Naive B cell (primary cell): ENCODE measurements around the gene BRCA2. TPM values are rescaled to one million over a fixed set of nuclear protein-coding genes. Genes with fewer than 3 reads are reported as not detected.

Experiments
- ATAC-seq, 2 donors: fragments of 150-1000 bp; cut with Tn5 transposase; 2 replicates each; pipeline ENCODE4 v1.10.0; 2021; ENCODE audit warnings: low read depth in 2 of 2, mild to moderate bottlenecking in 2 of 2, moderate library complexity in 2 of 2
- DNase-seq: peaks from one replicate; pipeline ENCODE4 v3.0.0; 2022
- H3K27ac Mint-ChIP-seq, 6 donors: one replicate each; pipeline ENCODE4 v1.8.0; 2020 to 2022; ENCODE audit warnings: mild to moderate bottlenecking in 6 of 6, mixed read lengths in 6 of 6, moderate library complexity in 5 of 6, inconsistent platforms in 2 of 6
- H3K27me3 Mint-ChIP-seq, 3 donors: one replicate each; pipeline ENCODE4 v1.8.0; 2021 to 2022; ENCODE audit warnings: mixed read lengths in 3 of 3, mild to moderate bottlenecking in 1 of 3
- H3K36me3 Mint-ChIP-seq, 2 donors: one replicate each; pipeline ENCODE4 v1.8.0; 2020 to 2022; ENCODE audit warnings: mixed read lengths in 2 of 2, inconsistent platforms in 1 of 2, mild to moderate bottlenecking in 1 of 2
- H3K4me1 Mint-ChIP-seq, 3 donors: one replicate each; pipeline ENCODE4 v1.8.0; 2020 to 2022; ENCODE audit warnings: mixed read lengths in 3 of 3, inconsistent platforms in 1 of 3, mild to moderate bottlenecking in 1 of 3, moderate library complexity in 1 of 3
- H3K4me3 Mint-ChIP-seq, 8 donors: one replicate each; pipeline ENCODE4 v1.8.0; 2020 to 2022; ENCODE audit warnings: mild to moderate bottlenecking in 8 of 8, mixed read lengths in 8 of 8, moderate library complexity in 8 of 8, inconsistent platforms in 2 of 8
- H3K9me3 Mint-ChIP-seq, 7 donors: one replicate each; pipeline ENCODE4 v1.8.0; 2020 to 2022; ENCODE audit warnings: mixed read lengths in 7 of 7, mild to moderate bottlenecking in 5 of 7, inconsistent platforms in 2 of 7, moderate library complexity in 1 of 7
- polyA plus RNA-seq, 6 donors: library from polyadenylated mRNA; unstranded; fragments of 300-500 nt; fragmentation: Illumina TruSeq; gene quantifications; one replicate each; pipeline ENCODE4 v1.2.3, GENCODE V29; 2021; ENCODE audit warnings: low read depth in 6 of 6

BRCA2 gene, protein sequence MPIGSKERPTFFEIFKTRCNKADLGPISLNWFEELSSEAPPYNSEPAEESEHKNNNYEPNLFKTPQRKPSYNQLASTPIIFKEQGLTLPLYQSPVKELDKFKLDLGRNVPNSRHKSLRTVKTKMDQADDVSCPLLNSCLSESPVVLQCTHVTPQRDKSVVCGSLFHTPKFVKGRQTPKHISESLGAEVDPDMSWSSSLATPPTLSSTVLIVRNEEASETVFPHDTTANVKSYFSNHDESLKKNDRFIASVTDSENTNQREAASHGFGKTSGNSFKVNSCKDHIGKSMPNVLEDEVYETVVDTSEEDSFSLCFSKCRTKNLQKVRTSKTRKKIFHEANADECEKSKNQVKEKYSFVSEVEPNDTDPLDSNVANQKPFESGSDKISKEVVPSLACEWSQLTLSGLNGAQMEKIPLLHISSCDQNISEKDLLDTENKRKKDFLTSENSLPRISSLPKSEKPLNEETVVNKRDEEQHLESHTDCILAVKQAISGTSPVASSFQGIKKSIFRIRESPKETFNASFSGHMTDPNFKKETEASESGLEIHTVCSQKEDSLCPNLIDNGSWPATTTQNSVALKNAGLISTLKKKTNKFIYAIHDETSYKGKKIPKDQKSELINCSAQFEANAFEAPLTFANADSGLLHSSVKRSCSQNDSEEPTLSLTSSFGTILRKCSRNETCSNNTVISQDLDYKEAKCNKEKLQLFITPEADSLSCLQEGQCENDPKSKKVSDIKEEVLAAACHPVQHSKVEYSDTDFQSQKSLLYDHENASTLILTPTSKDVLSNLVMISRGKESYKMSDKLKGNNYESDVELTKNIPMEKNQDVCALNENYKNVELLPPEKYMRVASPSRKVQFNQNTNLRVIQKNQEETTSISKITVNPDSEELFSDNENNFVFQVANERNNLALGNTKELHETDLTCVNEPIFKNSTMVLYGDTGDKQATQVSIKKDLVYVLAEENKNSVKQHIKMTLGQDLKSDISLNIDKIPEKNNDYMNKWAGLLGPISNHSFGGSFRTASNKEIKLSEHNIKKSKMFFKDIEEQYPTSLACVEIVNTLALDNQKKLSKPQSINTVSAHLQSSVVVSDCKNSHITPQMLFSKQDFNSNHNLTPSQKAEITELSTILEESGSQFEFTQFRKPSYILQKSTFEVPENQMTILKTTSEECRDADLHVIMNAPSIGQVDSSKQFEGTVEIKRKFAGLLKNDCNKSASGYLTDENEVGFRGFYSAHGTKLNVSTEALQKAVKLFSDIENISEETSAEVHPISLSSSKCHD (N-terminal part only)
- polyA plus RNA-seq: 1 to 10 TPM; 2.9 to 6.6 (median 4.5) TPM

- ATAC-seq (peak; percentile 93), DNase-seq (peak; percentile 87)
- Mint-ChIP-seq H3K4me1 (peaks cover 0 to 21% (median 18%) of the 10 kb centered on the region in 3 donors), H3K27ac (peak within 1 kb of the TSS; percentile 100), H3K27me3 (no peaks in the 10 kb centered on the region), H3K4me3 (peak within 1 kb of the TSS; percentile 94 to 99 (median 96)), H3K9me3 (peaks cover 0 to 2% (median 0%) of the 10 kb centered on the region in 7 donors), H3K36me3 (peaks cover 0 to 7% of the 10 kb centered on the region in 2 donors)
Observed at GRCh38 chr13:32315238-32316027, at the start of gene BRCA2, which contains the start of gene ZAR1L. BRCA2 (plus strand) TSS chr13:32315508; CDS start chr13:32316461, 953 bp downstream. ZAR1L (minus strand) TSS chr13:32315363; CDS start chr13:32311925, 3,438 bp downstream.

- H3K4me3 Mint-ChIP-seq: no peak overlapping the region
- no peak for ATAC-seq
- no peak for DNase-seq
- peak overlapping the region in 1 of 6 donors; percentile 28 for H3K27ac Mint-ChIP-seq
- no peaks in the 10 kb centered on the region for H3K4me1 Mint-ChIP-seq
- no peaks in the 10 kb centered on the region for H3K27me3 Mint-ChIP-seq
- no peaks in the 10 kb centered on the region for H3K36me3 Mint-ChIP-seq
- H3K9me3 Mint-ChIP-seq: no peaks in the 10 kb centered on the region
Observed at GRCh38 chr13:32265726-32266125, 49.6 kb upstream of the BRCA2 start.

DNA sequence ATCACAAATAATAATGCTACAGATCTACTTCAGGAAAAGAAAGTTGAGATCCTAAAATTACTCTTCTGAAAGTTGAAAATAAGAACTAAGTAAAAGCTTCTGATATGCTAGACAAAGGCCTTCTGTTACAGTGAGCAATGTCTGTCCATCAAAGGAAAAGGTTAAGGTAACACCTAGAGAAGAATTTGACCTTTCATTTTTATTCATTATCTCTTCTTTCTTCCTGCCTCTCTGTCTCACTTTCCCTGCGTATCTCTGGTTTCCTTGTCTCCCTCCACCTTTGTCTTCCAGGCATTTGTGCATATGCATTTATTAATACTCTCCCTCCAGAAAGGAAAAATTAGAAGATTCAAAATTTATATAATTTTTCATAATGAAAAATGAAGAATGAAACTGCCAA is 49.2 kb upstream of the BRCA2 start:
- no peak overlapping the region for H3K27ac Mint-ChIP-seq
- ATAC-seq: no peak
- H3K27me3 Mint-ChIP-seq: no peaks in the 10 kb centered on the region
- no peaks in the 10 kb centered on the region for H3K4me1 Mint-ChIP-seq
- no peaks in the 10 kb centered on the region for H3K9me3 Mint-ChIP-seq
- no peaks in the 10 kb centered on the region for H3K36me3 Mint-ChIP-seq
- no peak overlapping the region for H3K4me3 Mint-ChIP-seq
- no peak for DNase-seq

DNA sequence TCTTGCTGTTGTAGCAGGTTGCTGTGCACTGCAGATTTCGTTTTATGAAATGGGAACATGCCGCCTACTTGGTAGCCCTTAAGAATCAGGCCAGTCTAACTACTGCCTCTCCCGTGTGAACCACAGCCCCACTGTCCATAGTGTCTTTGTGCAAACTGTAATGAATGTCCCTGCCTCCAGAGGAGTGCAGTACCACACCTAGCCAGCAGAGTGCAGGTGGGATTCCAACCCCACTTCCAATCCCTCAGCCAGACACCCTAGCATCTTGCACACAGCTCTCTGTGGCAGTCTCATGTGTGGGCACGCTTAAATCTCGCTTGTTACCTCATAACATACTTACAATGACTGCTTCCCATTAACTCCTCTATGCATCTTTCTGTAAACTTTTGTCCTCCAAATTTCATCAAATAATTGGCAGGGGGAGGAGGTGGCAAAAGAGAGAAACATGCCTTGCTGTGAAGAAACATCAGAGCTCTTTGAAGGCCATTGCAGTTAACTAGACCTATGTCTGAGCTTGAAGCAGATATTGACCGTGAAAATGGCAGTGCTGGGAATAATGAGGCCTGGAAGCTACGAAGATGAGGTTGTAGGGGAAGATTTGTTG is 47.4 kb upstream of the BRCA2 start:
- Mint-ChIP-seq H3K27me3 (no peaks in the 10 kb centered on the region), H3K36me3 (no peaks in the 10 kb centered on the region), H3K9me3 (no peaks in the 10 kb centered on the region), H3K27ac (no peak overlapping the region), H3K4me1 (no peaks in the 10 kb centered on the region), H3K4me3 (no peak overlapping the region)
- ATAC-seq (peak in 1 of 2 donors; percentile 62), DNase-seq (peak; percentile 2)

GRCh38 chr13:32272021-32272683 is 43.2 kb upstream of the BRCA2 start:
- Mint-ChIP-seq H3K4me1 (no peaks in the 10 kb centered on the region), H3K36me3 (no peaks in the 10 kb centered on the region), H3K4me3 (no peak overlapping the region), H3K27ac (no peak overlapping the region), H3K27me3 (no peaks in the 10 kb centered on the region), H3K9me3 (no peaks in the 10 kb centered on the region)
- ATAC-seq: no peak
- DNase-seq: no peak

DNA sequence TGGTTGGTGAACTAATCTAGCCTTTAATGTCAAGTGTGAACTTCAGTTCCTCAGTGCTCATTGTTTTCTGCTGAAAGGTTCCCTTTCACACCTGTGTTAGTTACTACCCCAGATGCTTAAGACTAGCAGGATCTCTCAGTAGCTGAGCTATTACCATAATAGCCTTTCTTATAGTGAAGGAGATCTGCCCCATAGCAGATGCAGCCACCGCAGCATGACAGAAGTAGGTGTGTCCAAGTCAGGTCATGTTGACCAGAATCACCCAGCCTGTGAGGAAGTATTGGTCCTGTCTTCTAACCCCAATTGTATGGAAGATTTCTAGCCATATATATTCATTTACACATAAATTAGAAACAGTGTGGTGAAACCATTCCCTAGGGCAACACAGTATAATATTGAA is 37.5 kb upstream of the BRCA2 start:
- H3K4me3 Mint-ChIP-seq: no peak overlapping the region

DNA sequence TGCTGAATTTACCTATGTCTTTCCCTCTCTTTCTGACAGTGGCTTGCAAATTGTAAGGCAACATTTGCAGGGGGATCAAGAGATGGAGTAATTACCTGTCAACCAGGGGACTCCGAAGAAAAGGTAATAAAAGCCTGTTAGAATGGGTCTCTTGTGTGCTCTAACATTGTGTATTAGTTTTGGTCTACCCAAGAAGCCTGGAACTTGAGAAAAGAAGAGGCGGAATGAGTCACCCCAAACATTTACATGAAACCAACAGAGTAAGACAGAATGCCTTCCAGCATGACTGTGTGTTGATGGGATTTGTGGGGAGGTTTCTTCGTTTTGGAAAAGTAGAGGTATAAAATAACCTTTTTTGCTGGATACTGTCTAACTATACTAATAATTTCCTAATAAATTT is 36.9 kb upstream of the BRCA2 start:
- DNase-seq (no peak), ATAC-seq (no peak)
- no peak overlapping the region for H3K27ac Mint-ChIP-seq
- no peak overlapping the region for H3K4me3 Mint-ChIP-seq
- no peaks in the 10 kb centered on the region for H3K27me3 Mint-ChIP-seq
- no peaks in the 10 kb centered on the region for H3K4me1 Mint-ChIP-seq
- H3K9me3 Mint-ChIP-seq: no peaks in the 10 kb centered on the region
- H3K36me3 Mint-ChIP-seq: no peaks in the 10 kb centered on the region

More for the DNA sequence above, 37.5 kb upstream of the BRCA2 start:
- no peak overlapping the region for H3K27ac Mint-ChIP-seq
- no peaks in the 10 kb centered on the region for H3K36me3 Mint-ChIP-seq
- ATAC-seq (no peak), DNase-seq (no peak)
- H3K27me3 Mint-ChIP-seq: no peaks in the 10 kb centered on the region
- H3K9me3 Mint-ChIP-seq: no peaks in the 10 kb centered on the region
- H3K4me1 Mint-ChIP-seq: no peaks in the 10 kb centered on the region

GRCh38 chr13:32281096-32281495 is 34.2 kb upstream of the BRCA2 start:
- Mint-ChIP-seq H3K4me1 (no peaks in the 10 kb centered on the region), H3K4me3 (no peak overlapping the region), H3K36me3 (no peaks in the 10 kb centered on the region), H3K9me3 (no peaks in the 10 kb centered on the region), H3K27ac (no peak overlapping the region), H3K27me3 (no peaks in the 10 kb centered on the region)
- no peak for ATAC-seq
- no peak for DNase-seq

- no peak for ATAC-seq
- Mint-ChIP-seq H3K4me3 (no peak overlapping the region), H3K36me3 (no peaks in the 10 kb centered on the region), H3K27ac (no peak overlapping the region), H3K4me1 (no peaks in the 10 kb centered on the region), H3K9me3 (no peaks in the 10 kb centered on the region), H3K27me3 (no peaks in the 10 kb centered on the region)
- DNase-seq: no peak
Observed at GRCh38 chr13:32282096-32282711, 33.1 kb upstream of the BRCA2 start.

GRCh38 chr13:32284927-32285632 is 30.2 kb upstream of the BRCA2 start:
- DNase-seq: no peak
- Mint-ChIP-seq H3K4me3 (no peak overlapping the region), H3K36me3 (no peaks in the 10 kb centered on the region), H3K9me3 (no peaks in the 10 kb centered on the region), H3K27me3 (no peaks in the 10 kb centered on the region), H3K27ac (no peak overlapping the region), H3K4me1 (no peaks in the 10 kb centered on the region)
- ATAC-seq: no peak

DNA sequence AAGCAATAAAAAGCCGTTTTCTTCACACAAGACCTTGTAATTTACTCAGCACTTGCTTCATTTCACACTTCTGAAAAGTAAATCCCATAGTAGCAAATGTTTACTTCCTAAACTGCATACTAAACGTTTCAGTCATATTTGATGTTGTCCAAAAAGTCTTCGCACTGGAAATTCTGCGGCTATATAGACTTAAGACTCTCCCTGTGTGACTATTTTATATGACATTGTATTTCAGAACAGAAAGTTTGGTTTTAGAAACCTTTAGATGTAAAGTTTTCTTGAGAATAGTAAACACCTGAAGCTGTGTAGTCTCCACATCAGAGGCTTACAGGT is 29.7 kb upstream of the BRCA2 start:
- Mint-ChIP-seq H3K36me3 (no peaks in the 10 kb centered on the region), H3K4me1 (no peaks in the 10 kb centered on the region)

More for the DNA sequence above, 29.7 kb upstream of the BRCA2 start:
- no peak overlapping the region for H3K4me3 Mint-ChIP-seq
- H3K27ac Mint-ChIP-seq: no peak overlapping the region
- no peak for ATAC-seq
- DNase-seq: no peak
- H3K9me3 Mint-ChIP-seq: no peaks in the 10 kb centered on the region
- no peaks in the 10 kb centered on the region for H3K27me3 Mint-ChIP-seq
